HUDEP-2 (cell line): ENCODE measurements around the gene CYP4F22.
"Not testable (repeated sequence)": the region's sequence is repeated elsewhere in the genome, so short reads cannot be mapped to it uniquely, and the experiment has no call there.

Source experiments
- DNase-seq, 76 experiments: peaks; one replicate each; lab custom pipeline; 2025; ENCODE audit not compliant: unreplicated experiment in 76 of 76; lab: John Stamatoyannopoulos, UW

CYP4F22 gene

GRCh38 chr19:15488489-15489226 lies 19.7 kb upstream of the CYP4F22 start:
- DNase-seq = no peak

- DNase-seq = no peak
Observed at GRCh38 chr19:15495151-15495550, 13.2 kb upstream of the CYP4F22 start.

GRCh38 chr19:15498156-15498858 lies 10.0 kb upstream of the CYP4F22 start:
- DNase-seq = no peak

GRCh38 chr19:15498910-15499309 lies 9.4 kb upstream of the CYP4F22 start:
- DNase-seq = peak in 2 of 76 experiments; percentile 19

- no peak for DNase-seq
Observed at GRCh38 chr19:15501596-15501995, 6.7 kb upstream of the CYP4F22 start.

GRCh38 chr19:15502264-15502663 lies 6.1 kb upstream of the CYP4F22 start:
- no peak for DNase-seq

GRCh38 chr19:15506074-15506571 lies 2.2 kb upstream of the CYP4F22 start:
- no peak for DNase-seq

- no peak for DNase-seq
Observed at GRCh38 chr19:15507068-15508034, 974 bp upstream of the CYP4F22 start.

GRCh38 chr19:15511671-15512424 lies 3.5 kb downstream of the CYP4F22 start:
- DNase-seq = peak in 1 of 76 experiments; percentile 6

- DNase-seq = not testable (repeated sequence)
Observed at GRCh38 chr19:15515227-15515625, 6.9 kb downstream of the CYP4F22 start.

- no peak for DNase-seq
Observed at GRCh38 chr19:15516363-15516762, 8.0 kb downstream of the CYP4F22 start.

- no peak for DNase-seq
Observed at GRCh38 chr19:15517778-15518177, 9.5 kb downstream of the CYP4F22 start.

GRCh38 chr19:15519433-15519976 lies 11.2 kb downstream of the CYP4F22 start:
- DNase-seq = no peak

- no peak for DNase-seq
Observed at GRCh38 chr19:15524781-15525180, 16.5 kb downstream of the CYP4F22 start.

GRCh38 chr19:15525291-15525690 lies 17.0 kb downstream of the CYP4F22 start:
- no peak for DNase-seq

GRCh38 chr19:15526408-15526807 lies 18.1 kb downstream of the CYP4F22 start:
- no peak for DNase-seq

- no peak for DNase-seq
Observed at GRCh38 chr19:15527705-15528104, 19.4 kb downstream of the CYP4F22 start.

- DNase-seq = no peak
Observed at GRCh38 chr19:15529774-15530372, 21.5 kb downstream of the CYP4F22 start.

- no peak for DNase-seq
Observed at GRCh38 chr19:15532779-15533521, 24.6 kb downstream of the CYP4F22 start.
